NCI-H2107 treated with DMSO at 0.1 percent for 48 hours (cell line): ENCODE results near the gene SHB.

Source experiments
- DNase-seq: peaks from one replicate; lab custom pipeline; 2025; ENCODE audit not compliant: unreplicated experiment; lab: John Stamatoyannopoulos, UW

Gene SHB

DNA sequence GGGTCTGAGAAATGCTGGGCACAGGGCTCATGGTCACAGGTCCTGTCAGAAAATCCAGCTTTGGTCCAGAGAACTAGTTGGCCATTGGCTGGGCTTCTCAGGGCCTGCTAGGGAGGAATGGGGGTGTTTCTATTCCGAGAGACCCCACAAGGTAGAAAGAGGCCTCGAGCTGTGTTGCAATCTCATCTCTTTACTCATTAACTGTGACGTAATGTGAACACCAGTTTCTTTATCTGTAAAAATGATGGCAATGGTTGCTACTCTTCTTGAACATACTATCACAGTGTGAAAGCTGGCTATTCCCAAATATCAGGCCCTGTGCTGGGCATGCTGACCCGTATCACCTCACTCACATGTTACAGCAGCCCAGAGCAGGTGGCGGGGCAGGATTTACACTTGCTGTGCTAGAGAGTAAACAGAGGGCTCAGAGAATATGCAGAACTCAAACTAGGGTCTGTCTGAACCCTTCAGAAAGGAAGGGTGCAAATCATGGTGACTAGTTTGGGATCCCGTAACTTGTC lies 129.4 kb downstream of the SHB start:
- DNase-seq: no peak

DNA sequence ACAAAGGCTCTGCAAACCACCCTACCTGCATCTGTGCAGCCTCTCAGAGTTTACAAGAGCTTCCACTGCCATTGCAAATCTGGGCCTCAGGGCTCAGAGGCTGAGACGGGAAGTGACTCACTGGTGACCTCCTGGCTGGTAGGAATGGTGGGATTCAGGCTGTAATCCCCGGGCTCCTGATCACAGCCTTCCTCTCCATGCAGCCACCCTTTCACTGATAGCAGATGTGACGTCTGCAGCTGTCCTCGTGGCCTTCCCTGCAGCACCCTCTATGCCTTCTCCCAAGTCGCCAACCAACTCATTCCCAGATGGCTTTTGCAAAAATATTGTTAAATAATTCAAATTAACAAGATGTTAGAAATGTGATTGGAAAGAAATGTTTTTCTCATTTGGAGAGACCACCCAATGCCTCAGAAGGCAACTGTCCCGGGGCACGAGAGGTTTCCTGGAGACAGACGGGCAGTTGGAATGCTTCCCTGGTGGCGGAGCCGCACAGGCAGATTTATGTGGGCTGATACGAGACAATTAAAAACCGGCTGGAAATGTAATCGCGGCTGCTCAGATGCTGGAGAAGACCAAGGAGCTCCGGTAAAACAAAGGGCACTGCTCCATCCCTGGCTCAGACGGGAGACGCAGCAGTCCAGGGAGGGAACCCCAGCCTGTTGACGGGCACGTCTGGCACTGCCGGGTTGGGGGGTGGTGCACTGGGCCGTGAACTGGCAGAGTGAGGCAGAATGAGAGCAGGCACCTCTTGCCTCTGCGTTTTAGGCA lies 130.7 kb downstream of the SHB start:
- DNase-seq: no peak

DNA sequence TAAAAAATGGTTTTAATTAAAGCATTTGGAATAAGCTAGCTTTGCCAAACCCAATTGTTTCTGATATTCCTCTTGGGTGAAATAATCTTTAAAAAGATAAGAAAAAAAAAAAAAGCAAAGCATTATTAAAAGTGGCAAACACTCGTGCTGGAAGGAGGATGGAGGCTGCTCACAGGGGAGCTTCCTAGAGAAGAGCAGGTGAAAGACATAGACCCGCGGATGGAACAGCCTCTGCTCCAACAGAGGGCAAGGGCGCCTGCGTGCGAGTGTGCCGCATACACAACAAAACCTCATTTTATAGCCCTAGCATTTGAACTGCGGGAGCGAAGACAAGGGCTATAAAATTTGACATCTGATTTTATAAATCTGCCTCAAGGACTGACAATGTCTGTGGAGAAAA lies 131.7 kb downstream of the SHB start:
- no peak for DNase-seq

DNA sequence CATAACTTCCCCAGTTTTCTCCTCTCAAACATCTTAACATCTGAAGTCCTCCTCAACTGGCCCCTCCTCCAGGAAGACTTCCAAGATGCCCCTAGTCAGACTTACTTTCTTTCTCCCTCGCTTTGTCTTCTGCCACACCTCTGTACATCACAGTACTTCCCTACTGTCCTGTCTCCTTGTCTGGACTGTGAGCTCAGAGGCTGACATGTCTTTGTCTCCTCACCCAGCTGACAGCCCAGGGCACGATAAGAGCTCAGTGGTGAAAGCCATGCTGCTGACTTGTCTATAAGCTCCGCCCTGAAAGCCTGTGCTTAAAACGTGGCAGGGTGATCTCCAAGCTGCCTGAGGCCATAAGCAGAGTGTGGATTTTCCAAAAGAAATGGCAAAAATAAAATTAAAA lies 132.1 kb downstream of the SHB start:
- DNase-seq: no peak

DNA sequence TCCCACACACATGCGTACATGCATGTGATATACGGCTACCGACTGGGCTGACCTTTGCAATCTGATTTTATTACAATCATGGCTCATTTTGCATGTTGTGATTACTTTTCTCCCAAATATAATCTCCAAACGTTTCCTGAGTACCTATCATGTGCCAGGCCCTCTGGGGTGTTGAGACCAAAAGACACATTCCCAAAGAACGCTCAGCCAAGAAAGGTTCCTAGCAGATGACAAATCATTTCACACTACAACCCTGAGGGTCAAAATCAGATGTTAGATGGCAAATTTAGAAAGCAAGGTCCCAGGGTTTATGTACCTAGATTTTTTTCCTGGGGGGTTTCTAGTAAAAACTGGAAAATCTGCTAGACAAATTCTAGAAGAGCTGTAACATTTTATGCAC lies 132.7 kb downstream of the SHB start:
- DNase-seq: no peak

DNA sequence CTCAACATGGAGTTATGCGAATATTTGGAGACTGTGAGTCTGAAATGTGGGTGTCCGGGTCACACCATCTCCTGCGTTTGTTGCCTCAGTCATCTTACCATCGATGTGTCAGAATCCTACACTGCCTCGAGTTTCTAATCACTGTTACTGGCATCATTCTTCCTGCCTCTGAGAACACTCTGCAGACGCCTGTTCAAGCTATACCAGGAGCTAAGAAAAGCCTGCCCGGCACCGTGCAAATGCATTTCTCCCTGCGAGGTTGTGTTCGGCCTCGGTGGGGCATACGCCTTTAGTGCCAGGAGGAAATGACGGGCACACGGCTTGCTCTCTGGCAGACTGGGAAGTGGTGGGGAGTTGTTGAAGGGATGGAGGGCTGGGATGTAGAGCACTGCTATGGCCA lies 133.9 kb downstream of the SHB start:
- DNase-seq: no peak

DNA sequence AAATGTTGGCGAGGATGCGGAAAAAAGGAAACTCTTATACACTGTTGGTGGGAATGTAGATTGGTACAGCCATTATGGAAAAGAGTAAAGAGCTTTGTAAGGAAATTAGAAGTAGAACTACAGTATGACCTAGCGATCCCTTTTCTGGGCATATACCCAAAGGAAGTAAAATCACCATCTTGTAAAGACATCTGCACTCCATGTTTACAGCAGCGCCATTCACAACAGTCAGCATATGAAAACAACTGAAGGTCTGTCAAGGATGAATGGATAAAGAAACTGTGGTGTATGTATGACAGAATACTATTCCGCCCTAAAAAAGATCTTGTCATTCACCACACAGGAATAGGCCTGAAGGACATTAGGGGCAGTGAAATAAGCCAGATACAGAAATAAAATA lies 137.4 kb downstream of the SHB start:
- no peak for DNase-seq

DNA sequence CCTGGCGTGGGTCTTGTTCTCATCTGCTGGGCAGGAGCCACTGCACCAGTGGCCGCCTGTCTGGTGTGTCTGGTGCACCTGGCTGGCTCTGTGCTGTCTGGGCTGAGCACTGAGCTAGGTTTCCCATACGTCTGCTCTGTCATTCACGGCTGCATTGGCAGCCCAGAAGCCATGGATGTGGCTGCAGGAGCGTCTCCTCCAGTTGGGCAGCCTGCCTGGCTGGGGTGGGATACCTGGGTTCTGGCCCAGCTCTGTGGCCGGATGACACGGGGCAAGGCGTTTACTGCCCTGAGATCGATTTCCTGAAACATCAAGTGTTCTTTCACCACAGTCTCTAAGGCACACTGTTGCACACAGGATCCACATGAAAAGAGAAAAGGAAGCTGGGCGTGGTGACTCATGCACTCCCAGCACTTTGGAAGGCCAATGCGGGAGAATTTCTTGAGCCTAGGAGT lies 139.6 kb downstream of the SHB start:
- DNase-seq: no peak

DNA sequence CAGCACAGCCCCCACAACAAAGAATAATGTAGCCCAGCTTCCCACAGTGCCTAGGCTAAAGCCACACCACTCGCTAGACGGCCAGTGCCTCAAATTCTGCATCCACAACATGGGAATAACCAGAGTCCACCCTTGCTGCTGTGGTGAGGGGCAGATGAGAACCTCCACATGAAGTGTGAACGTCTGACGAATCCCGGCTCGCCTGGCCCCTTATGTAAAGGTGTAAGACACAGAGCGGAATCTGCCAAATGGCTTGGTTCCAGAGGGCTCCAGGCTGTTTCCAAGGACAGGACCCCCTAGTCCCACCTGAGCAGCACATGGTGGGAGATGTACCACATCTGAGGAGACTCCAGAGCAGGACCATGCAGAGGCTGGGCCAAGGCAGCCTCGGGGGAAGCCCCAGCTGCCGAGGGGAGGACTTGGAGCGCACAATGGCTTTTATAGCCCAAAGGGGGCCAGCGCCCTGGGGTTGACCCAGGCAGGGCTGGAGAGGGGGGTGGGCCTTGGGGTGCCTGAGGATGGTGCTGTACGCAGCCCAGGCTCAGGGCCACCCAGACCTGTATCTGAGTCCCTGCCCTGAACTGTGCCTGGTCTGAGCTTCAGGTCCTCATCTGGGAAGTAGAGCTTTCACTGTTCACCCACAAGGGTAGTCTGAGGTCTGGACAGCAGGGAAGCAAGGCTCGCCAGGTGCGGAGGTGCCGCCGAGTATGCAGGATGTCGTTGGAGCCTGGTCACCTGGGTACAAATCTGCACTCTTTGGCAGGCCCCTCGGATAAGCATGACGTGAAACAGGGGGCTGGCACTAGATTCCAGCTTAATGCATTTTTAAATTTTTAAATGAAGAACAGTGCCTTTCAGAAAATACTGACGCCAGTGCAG lies 140.2 kb downstream of the SHB start:
- DNase-seq: no peak

DNA sequence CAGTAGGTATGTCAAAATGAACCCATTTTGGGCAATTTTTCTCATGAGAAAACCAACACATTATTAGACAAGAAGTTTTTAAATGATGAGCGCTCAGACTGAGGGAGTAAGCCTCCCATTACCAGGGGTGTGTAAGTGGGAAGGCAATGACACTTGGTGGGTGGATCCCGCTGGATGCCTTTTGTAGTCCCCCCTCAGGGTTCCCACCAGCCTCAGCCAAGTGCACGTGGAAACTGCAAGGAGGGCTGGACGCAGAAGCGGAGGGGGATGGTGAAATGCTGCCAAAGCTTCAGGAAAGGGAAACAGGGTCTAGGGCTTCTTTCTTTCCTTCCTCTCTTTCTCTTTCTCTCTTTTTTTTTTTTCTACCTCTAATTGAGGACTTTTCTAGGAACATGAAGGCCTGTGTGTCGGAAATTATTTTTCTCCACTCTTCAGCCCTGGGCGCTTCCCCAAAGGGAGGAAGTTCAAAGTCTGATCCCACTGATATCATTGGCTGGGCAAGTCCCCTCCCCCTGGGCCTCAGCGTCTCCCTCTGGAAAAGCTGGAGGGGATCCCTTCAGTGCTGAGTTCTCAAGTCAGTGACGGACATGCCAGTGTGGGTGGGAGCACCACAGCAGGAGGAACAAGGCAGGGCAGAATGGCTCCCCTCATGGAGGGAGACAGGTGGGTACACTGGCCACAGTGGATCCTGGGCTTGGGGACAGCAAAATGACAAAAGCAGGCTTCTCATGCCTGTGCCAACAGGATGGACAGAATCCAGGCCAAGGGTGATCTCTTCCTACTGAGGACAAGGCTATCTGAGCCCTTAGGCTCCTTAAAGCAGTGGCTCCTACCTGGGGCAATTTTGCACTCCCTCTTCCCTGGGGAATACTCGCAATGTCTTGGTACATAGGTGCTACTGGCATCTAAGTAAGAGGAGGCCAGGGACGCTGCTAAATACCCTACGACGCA lies 141.2 kb downstream of the SHB start:
- no peak for DNase-seq

DNA sequence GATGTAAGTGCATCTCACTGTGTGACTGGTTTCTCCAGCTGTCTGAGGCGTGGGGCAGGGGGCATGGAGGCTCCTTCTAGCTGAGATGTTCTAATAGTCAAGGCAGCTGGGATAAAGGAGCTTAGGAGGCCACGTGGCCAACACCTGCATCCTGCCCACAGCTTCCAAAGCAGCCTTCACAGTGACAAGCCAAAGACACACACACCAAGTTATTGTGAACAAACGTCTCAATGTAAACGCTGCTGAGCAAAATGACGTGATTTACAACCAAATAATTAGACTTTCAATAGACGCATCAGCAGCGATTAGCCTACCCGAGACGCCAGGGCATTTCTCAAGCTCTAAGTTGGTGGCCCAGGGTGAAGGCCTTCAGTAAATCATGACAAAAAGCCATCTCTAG lies 141.9 kb downstream of the SHB start:
- no peak for DNase-seq

DNA sequence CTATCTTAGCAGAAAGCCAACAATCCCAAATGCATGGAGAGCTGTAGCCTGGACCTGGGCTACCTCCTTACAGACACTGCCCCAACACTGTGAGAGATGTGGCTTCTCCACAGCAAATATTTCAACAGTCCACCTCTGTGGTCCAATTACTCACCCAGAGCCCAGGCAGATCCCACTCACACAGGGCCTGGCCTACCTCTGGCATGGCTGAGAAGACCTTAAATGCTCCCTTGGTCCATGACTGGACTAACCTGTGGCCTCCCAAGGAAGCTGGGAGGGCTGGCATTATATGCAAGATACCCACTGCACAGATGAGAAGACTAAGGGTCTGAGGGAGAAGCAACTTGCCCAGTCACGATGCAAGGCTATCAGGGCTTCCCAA lies 142.3 kb downstream of the SHB start:
- no peak for DNase-seq

DNA sequence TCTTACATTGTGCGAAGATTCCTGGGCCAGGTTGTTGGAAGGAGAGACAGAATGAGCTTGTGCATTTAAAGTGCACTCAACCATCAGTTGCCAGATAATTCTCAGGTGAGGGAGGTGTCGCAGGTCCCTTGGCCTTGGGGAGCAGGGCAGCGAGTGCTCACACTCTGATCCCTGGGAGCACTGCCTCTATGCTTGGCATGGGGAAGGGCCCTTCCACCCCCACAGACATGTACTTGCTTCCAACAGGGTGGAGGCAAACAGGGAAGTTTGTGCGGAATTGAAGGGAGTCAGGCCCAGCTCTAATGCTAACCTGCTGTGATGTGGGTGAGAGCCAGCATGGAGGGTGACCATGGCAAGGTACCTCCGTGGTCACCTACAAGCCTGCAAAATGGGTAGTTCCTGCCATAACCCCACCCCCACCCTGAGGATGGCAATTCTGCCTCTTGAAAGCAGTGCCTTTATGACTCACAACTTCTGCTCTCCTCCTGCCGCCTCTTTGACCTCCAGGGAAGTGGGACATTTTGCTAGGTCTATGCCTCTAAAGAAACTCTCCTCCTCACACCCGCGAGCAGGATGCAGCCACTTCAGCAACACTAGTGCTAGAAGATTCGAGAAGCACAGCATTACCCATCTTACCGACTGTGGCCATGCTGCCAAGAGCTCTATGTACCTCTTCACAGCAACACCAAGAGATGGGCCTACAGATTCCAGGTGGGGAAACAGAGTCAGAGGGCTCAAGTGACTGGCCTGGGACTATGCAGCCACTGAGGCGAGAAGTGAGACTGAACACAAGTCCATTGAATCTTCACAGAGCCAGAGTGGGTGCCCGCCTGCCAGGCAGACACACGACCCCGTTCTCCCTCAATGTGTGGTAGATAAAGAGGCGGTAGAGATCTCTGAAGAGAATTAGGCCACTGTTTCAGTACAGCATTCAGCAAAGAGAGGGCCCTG lies 143.0 kb downstream of the SHB start:
- no peak for DNase-seq

DNA sequence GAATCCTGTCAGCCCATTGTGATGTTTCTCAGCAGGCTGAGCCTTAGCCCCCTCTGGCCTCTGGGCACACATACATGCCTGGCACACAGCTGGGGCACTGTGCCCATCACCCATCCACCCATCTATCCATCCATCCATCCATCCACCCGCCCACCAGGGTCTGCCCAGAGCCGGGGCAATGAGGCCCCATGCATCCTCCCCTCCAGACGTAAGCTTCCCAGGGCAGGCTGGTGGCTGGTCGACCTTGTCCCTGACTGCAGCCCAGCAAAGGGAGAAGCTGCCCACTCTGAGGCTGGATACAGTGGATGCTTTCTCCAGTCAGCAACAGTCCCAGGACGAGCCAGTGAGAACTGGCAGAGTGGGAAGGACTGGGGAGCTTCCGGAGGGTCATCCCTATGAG lies 144.0 kb downstream of the SHB start:
- no peak for DNase-seq

DNA sequence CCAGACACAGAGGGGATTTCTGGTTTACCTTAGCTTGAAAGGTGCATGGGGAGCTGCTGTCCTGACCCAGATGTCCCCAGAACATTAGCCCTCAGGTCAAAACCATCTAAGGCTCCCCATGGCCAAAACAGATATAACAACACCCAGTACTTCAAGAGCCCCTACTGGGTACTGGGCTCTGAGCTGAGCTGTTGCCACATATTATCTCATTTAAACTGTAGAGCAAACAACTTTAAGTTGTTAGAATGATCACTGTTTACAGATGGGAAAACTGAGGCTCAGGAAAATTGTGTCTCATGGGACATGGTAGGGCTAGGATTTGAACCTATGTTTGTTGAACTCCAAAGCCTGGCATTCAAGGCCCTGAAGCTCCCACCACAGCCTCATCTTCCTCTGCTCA lies 144.5 kb downstream of the SHB start:
- DNase-seq: no peak

DNA sequence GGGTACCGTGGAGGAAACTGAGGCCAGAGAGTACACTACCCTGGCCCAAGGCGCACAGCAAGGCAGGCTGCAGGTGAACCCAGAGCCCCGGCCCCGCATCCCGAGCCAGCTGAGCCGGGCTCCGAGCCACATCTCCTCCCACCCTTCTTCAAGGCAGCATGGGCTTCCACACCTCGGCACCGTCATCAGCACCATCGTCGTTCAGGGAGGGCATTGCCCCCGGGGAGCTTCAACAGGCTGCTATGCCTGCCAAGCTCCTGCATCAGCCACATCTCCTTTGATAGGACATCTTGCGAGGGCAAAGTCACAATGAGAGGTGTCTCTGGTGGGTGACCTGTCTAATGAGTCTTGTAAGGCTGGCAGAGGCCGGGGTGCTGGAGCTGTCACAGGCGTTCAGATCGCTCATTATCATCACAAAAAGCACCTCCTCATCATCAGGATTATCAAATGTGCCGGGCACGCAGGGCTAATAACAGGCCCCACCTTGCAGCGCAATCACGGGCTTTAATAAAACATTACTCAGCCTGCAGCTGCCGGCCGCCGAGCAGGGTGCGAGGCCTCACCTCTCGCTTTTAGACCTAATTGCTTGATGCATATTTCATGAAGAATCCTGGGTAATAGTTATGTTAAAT lies 145.1 kb downstream of the SHB start:
- no peak for DNase-seq

DNA sequence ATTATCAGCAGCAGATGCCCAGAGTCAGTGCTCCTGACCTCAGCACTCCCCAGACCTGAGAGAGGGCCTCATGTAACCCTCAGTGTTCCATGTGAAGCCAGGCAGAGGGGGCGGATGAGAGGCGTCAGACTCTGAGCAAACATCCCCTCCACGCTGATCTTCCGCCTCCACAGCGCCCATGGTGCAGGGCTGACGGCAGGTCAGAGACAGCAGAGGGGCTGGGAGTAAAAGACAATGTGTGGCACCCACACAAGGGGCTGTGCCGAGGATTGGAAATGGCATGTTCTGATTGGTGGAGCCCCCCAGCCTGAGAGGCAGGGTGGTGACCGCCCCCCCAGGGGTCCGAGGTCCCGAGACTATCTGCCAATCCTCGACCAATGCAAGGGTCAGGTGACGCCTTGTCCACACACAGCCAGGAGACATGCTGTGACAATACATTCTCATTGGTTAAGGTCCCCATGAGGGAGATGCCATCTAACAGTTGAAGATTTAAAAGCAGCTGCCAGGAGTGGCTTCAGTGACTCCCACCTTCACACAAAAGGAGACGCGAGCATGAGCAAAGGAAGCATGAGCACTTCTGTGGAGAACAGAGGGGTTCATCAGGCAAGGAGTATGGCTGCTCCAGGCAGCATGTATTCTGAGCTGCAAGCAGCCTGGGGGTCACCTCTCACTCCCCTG lies 145.8 kb downstream of the SHB start:
- DNase-seq: no peak

DNA sequence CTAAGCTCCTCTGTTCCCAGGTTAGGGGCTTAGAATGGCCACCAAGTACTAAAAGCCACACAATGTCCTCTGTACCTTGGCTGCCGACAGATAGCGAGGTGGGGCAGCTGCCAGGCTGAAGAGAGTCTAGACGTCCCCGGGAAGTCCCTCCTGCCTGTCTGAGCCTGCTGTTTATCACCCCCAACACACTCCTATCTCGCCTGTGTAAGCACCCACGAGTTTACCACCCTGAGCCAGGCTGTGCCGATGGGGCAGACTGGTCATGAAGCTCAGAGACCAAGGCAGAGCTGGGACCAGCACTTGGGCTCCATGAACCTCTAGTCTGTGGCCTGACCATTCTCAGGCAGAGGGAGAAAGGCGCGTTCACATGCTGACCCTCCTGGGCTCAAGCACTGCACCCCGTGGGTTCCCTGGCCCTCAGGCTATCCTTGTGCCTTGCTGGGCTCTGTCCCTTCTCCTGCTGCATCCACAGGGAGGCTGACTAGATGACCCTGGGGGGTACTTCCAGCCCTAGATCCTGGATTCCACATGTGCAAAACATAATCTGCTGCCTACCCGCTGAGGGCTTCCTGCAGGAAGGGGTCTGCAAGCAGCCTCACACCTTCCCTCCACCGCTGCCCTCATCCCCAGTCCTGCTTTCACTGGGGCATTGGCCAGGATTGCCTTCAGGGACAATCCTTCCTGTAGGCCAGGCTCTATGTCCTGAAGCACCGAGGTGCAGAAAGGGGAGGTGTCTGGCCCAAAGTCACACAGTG lies 146.5 kb downstream of the SHB start:
- DNase-seq: no peak
